HG03575 (cell line): ENCODE measurements around the gene GIMAP6.
"Not testable (repeated sequence)": the region's sequence is repeated elsewhere in the genome, so short reads cannot be mapped to it uniquely, and the experiment has no call there.

ENCODE experiments used
- ATAC-seq: cut with Tn5 transposase; IDR thresholded peaks from one replicate; pipeline ENCODE4 v1.9.1; 2021; ENCODE audit not compliant: unreplicated experiment, insufficient number of reproducible peaks, low FRiP score; ENCODE audit errors: extremely low read depth

GIMAP6 gene

DNA sequence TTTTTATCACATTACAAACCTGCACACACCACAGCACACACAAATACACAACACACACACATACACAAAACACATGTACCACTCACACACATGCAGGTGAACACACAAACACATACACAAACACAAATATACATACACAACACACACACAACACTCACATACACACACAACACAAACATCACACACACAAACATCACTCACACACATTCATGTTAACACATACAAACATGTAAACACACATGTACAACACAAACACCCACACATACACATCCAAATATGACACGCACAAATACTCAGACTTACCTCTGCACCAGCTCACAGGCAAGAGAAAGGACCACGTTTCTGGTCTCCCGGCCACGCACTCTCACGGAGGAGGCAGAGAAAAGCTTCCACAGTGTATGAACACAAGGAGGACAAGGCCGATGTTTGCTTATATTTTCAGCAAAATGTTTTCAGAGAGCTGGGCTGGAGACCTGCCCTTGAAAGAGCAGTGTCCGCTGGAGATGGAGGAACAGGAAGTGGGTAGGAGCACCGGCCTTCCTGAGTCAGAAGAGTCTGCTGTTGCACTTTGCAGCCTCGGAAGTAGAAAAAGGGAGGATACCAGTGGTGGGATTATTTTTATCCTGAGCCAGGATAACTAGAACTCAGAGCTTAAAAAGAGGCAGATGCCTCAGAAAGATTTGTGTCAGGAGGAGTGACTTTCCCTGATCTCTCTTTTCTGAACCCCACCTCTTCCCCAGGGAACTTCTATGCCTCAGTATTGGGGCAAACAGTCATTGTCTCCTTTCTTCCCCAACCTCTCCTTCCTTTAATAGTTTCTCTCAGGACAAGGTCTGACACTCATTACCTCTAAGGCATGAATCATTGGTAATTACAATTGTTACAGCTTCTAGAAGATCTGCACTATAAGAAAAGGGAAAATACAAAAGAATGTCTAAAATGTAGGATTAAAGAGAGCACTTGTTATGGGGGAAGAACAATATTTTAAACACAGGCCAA lies at the start of gene GIMAP6:
Gene GIMAP6 (minus strand): TSS at position 520 of the 999 bp plus-strand sequence. CDS start 2,243 bp downstream, outside the sequence.
- no peak for ATAC-seq

GRCh38 chr7:150680364-150680763 lies 48.2 kb upstream of the GIMAP6 start:
- not testable (repeated sequence) for ATAC-seq

GRCh38 chr7:150678601-150679000 lies 46.4 kb upstream of the GIMAP6 start:
- not testable (repeated sequence) for ATAC-seq

DNA sequence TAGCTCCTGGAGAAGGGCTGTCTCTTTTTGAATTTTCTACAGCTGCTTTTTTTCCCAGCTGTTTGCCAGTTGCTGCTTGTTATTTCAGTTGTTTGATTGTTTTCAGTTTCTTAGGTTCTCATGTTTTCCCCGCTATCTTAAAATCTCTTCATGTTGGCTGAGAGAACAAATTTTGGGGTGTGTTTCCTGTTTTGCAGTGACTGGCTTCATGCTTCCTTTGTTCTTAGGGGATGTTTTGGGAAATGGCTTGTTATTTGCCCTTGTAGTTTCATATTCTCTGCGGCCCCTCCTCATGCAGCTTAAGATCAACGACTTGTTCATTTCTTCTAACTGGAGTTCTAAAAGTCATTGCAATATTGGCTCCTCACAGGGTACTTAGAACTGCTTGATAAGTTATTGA lies 44.7 kb upstream of the GIMAP6 start:
- not testable (repeated sequence) for ATAC-seq

DNA sequence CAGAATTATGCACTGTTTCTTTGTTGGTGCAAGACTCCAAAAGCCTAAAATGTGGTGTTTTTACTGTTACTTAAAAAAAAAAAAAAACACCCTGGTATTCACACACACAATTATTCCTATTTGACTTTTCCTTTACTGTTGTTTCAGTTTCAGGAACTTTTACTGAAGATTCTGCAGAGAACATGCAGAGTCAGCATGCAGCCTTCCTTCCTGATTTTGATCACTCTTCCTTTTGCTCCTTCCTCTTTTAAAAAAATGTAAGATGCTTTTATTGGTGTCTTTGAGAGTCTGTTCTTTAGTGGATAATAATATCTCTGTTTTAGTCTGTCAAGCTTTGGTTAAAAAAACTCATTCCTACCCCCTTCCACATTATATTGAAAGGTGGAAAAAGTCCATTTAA lies 44.1 kb upstream of the GIMAP6 start:
- ATAC-seq: not testable (repeated sequence)

DNA sequence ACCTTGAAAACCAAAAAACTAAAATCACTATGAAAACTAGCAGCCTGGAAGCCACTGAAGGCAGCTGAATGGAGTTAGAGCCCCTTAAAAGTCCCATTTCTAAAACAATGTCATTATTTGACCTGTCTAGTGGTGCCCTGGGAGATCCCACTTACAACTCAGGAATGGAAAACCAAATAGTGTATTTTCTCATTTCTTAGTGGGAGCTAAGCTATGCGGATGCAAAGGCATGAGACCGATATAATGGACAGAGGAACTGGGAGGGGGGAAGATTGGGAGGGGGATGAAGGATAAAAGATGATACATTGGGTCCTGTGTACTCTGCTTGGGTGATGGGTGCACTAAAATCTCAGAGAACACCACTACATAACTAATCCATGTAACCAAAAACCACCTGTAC lies 43.5 kb upstream of the GIMAP6 start:
- no peak for ATAC-seq

DNA sequence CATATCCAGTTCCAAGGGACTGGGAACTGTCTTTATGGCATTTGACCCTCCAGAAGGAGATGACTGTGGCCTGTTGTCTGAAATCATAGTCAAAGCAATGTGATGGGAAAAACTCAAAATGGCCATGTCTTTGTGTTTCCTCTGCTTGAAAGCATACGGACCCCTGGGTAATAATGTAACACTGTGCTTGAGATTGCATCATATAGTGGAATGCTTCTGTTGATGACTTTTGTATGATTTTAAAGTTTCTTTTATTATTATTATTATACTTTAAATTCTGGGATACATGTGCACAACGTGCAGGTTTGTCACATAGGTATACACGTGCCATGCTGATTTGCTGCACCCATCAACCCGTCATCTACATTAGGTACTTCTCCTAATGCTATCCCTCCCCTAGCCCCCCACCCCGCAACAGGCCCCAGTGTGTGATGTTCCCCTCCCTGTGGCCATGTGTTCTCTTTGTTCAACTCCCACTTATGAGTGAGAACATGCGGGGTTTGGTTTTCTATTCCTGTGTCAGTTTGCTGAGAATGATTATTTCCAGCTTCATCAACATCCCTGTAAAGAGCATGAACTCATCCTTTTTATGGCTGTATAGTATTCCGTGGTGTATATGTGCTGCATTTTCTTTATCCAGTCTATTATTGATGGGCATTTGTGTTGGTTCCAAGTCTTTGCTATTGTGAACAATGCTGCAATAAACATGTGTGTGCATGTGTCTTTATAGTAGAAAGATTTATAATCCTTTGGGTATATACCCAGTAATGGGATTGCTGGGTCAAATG lies 39.8 kb upstream of the GIMAP6 start:
- not testable (repeated sequence) for ATAC-seq

DNA sequence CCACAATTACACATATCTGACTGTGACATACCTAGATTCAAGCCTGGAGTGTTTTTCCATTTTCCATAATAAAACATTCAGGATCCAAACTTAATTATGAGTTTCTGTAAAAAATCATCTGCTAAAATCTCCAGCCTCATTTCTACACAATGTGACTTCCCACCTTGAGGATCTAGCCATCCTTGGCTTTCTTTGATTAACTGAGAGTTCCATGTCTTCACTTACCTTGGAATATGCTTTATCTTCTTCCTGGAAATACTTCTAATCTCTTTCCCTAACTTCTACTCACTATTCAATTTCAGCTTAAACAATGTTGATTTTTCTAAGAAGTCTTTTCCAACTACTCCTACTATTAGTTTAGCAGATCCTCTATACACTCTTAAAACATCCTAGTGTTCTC lies 36.8 kb upstream of the GIMAP6 start:
- no peak for ATAC-seq

DNA sequence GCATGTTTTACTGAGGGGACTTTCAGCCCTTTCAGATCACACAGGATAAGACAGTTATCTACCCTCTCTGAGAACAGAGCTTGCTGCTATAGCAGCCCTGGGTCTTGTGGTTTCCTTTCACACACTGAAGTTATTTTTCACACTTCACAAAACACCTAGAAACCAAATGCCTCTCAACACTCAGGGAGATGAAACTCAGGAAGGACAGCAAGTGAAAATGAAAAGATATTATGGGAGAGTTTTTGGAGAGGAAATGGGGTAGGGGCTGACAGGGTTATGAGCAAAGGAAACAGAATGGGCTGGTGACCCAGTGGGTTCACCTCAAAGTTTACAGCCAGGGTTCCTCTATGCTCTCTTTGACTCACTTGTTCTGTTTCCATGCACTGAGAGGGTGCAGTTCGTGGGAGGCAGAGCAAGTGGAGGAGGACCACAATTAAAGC lies 36.3 kb upstream of the GIMAP6 start:
- ATAC-seq: peak; percentile 83

DNA sequence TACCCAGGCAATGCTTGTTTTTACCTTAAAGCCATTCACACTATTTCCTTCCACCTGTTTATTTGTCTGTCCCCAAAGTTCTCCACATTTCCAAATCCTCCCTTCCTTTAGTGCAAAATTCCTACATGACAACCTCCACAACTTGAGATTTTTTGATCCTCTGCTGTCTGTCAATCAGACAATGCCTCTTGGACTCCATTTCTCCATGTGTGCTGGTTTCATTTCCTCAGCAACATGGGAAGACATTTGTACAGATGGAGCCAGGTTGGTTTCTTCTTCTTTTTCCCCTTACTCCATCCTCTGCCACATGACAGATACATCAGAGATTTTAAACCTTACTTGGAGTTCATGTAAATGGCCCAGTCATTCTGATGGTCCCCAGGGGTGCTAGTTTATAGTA lies 34.2 kb upstream of the GIMAP6 start:
- no peak for ATAC-seq

GRCh38 chr7:150665896-150666295 lies 33.7 kb upstream of the GIMAP6 start:
- ATAC-seq: no peak

GRCh38 chr7:150665089-150665748 lies 33.0 kb upstream of the GIMAP6 start:
- no peak for ATAC-seq

- no peak for ATAC-seq
These were observed 31.8 kb upstream of the GIMAP6 start for GRCh38 chr7:150663802-150664494.

DNA sequence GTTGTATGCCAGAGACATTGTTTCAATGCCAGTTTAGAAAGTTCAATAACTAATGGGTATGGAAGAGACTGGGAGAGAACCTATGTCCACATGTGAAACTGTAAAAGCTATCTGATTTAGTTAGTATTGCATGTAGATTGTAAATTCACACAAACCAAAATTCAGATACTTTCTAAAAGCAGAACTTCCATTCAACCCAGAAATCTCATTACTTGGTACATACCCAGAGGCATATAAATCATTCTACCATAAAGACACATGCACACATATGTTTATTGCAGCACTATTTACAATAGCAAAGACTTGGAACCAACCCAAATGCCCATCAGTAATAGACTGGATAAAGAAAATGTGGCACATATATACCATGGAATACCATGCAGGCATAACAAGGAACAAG lies 30.6 kb upstream of the GIMAP6 start:
- not testable (repeated sequence) for ATAC-seq

DNA sequence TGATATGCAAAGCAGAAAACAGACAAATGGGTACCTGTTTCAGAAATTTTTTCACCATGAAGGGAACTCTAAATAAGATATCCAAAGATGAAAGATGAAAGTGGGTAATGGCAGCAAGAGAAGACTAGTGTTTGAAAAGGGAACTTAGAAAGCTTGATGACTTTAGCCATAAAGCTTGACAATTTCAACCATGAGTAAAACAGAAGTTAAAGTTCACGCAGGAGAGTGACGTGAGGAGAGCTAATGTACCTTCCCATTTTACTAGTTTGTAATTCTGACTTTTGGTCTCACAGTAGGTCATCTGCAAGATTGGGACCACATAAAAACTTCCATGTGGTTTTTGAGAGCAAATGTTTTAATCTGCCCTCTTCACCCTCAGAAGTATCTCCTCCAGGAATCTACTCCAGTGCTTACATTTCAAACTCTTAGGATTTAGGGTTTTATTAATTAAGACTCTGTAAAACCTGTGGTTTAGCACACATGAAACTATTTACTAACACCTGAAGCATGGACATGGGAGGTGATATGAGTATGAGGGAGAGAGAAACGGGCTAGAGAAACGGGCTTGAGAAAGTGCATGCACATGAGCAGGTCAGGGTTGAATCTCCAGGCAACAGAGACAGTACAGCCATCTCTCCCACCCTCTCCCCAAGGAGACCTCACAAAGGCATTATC lies 28.9 kb upstream of the GIMAP6 start:
- no peak for ATAC-seq

DNA sequence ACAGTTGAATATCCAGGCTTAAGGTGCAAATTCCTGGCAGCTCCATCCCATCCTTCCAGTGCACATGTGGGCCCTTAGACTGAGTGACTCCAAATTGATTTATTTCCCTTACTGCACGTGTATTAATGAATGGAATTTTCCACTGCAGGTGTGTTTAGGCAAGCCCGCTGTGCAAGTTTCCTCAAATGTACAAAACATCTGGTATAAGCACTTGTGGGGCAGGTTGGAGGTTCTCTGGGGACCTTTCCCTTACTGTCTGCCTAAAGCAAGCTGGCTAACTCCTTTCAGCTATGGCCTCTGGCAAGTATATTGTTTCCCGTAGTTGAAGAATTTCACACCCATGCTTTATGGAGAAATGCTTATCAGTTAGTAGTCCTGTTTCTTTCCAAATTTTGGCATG lies 25.3 kb upstream of the GIMAP6 start:
- ATAC-seq: no peak

DNA sequence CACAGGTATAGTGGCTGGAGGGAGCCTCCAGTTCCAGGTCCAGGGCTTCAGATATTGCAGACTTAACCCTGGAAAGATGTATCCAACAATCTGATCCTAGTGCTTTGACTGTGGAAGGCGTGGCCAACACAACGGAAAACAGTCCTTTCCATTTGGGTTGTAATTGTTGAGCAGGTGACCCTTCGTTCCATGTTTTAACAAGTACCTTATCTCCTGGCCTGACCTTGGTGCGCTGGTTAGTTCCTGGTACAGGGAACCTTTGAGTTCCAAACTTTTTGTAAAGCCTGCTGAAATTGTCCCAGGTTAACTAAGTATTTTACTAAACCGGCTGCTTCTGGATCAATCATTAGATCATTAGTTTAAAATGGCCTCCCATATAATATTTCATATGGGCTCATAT lies 23.9 kb upstream of the GIMAP6 start:
- ATAC-seq: no peak

- no peak for ATAC-seq
These were observed 22.5 kb upstream of the GIMAP6 start for GRCh38 chr7:150654692-150655091.
